ENCODE data around the gene BLNK. TPM values are rescaled to one million over a fixed set of nuclear protein-coding genes. Genes with fewer than 3 reads are reported as not detected.
"Not testable (repeated sequence)": the region's sequence is repeated elsewhere in the genome, so short reads cannot be mapped to it uniquely, and the experiment has no call there.

BLNK gene
- total RNA-seq, 4 donors from 2014 or later = 28.2 to 50.5 (median 35.9) TPM

DNA sequence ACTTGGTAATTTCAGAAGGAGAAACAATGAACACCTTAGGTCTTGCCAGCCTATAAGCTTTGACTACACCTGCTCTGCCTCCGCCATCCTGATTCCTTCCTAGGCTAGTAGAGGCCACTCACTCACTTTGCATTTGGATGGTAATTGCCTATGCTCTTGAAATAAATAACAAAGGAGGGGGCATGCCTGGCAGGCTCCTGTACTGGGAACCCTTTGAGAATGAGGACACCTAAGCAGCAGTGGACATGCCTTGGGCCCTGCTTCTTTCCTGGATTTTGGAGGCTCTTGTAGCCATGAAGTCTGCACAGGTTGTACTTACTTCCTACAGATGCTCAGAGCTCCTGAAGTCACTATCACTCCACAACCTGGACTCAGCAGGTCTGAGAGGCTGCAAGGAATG, 65.8 kb downstream of the BLNK start:
- no peak for DNase-seq
- peaks cover 0 to 95% (median 0%) of the 10 kb centered on the region in 3 donors for H3K36me3 ChIP-seq
- H3K4me3 ChIP-seq = no peak overlapping the region
- H3K27ac ChIP-seq = no peak overlapping the region
- intact Hi-C loops (cut with DNase I) = no loop called here
- no peaks in the 10 kb centered on the region for H3K4me1 ChIP-seq
- 92 to 100% methylated on average over 1 of the region's 1 CpG for WGBS, 2 donors
- H3K27me3 ChIP-seq = no peaks in the 10 kb centered on the region
- TF ChIP-seq, protein P1, sequence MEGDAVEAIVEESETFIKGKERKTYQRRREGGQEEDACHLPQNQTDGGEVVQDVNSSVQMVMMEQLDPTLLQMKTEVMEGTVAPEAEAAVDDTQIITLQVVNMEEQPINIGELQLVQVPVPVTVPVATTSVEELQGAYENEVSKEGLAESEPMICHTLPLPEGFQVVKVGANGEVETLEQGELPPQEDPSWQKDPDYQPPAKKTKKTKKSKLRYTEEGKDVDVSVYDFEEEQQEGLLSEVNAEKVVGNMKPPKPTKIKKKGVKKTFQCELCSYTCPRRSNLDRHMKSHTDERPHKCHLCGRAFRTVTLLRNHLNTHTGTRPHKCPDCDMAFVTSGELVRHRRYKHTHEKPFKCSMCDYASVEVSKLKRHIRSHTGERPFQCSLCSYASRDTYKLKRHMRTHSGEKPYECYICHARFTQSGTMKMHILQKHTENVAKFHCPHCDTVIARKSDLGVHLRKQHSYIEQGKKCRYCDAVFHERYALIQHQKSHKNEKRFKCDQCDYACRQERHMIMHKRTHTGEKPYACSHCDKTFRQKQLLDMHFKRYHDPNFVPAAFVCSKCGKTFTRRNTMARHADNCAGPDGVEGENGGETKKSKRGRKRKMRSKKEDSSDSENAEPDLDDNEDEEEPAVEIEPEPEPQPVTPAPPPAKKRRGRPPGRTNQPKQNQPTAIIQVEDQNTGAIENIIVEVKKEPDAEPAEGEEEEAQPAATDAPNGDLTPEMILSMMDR (IDR thresholded peaks at IDR 0.05) = no peak
- no peak for TF ChIP-seq POLR2A (IDR thresholded peaks at IDR 0.05)
- H3K9me3 ChIP-seq = no peaks in the 10 kb centered on the region

DNA sequence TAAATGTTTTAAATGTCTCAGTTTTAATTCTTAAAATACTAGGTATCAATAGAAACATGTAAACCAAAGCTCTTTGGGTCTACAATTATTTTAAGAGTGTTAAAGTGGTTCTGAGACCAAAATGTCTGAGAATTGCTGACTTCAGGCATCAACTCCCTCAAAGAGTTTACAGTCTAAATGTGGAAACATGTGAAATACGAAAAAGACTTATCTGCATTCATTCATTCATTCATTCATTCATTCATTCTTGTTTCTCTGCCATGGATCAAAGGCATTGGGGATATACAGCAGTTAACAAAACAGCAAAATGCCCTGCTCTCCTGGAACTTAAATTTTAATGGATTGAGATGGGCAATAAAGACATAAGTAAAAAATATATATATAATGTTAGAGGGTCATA, 69.8 kb downstream of the BLNK start:
- Histone ChIP-seq H3K9me3 (no peaks in the 10 kb centered on the region), H3K4me3 (no peak overlapping the region), H3K4me1 (no peaks in the 10 kb centered on the region), H3K27me3 (no peaks in the 10 kb centered on the region), H3K27ac (no peak overlapping the region), H3K36me3 (peaks cover 0 to 86% (median 0%) of the 10 kb centered on the region in 3 donors)
- TF ChIP-seq POLR2A (IDR thresholded peaks at IDR 0.05) = no peak
- TF ChIP-seq, protein P1 (IDR thresholded peaks at IDR 0.05) = no peak
- no peak for DNase-seq
- 88 to 95% methylated on average over 1 of the region's 1 CpG for WGBS, 2 donors
- intact Hi-C loops (cut with DNase I) = no loop called here

DNA sequence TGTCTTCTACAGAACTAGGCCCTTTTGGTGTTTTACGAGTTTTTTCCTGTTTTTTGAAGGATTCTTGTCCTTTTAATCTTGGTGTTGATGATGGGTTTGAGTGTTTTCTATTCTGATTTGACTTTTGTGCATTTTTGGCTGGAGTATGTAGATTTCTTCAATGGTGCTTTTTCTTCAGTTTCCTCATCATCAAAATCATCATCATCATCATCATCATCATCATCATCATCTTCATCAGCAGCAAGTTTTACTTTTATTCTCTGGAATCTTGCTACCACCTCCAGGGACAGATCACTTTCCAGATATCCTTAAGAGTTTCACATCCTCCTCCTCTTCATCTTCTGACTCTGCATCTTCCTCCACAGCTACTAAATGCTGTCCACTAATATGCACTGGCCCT, 81.9 kb downstream of the BLNK start:
- peaks cover 0 to 18% (median 0%) of the 10 kb centered on the region in 3 donors for H3K9me3 ChIP-seq
- H3K27ac ChIP-seq; DNase-seq; H3K4me1 ChIP-seq; H3K27me3 ChIP-seq; intact Hi-C loops (cut with DNase I); H3K4me3 ChIP-seq: not testable (repeated sequence)
- peaks cover 0 to 46% (median 0%) of the 10 kb centered on the region in 3 donors for H3K36me3 ChIP-seq
- WGBS, 2 donors = 62 to 69% methylated on average over 1 of the region's 1 CpG

DNA sequence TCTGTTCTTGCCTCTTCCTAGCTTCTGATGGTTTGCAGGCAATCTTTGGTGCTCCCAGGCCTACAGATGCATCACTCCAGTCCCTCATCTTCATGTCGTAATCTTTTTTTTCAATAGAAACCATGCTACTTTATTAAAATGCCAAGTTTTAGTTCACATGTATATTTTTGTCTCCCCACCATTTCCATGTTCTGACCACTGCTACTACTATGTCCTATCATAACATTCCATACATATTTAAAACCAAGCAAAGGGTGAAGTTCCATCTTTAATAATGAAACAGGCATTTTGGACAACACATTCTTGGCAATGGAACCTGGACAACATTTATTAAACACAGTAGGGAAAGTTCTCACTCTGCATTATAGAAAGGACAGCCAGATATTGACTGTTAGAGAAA, 82.5 kb downstream of the BLNK start:
- no peak overlapping the region for H3K4me3 ChIP-seq
- no peaks in the 10 kb centered on the region for H3K4me1 ChIP-seq
- TF ChIP-seq POLR2A (IDR thresholded peaks at IDR 0.05) = no peak
- TF ChIP-seq, protein P1 (IDR thresholded peaks at IDR 0.05) = no peak
- WGBS, 2 donors = 68 to 90% methylated on average over 1 of the region's 1 CpG
- peaks cover 0 to 22% (median 0%) of the 10 kb centered on the region in 3 donors for H3K9me3 ChIP-seq
- H3K36me3 ChIP-seq = peaks cover 0 to 40% (median 0%) of the 10 kb centered on the region in 3 donors
- no peaks in the 10 kb centered on the region for H3K27me3 ChIP-seq
- no peak for DNase-seq
- intact Hi-C loops (cut with DNase I) = no loop called here
- H3K27ac ChIP-seq = no peak overlapping the region

DNA sequence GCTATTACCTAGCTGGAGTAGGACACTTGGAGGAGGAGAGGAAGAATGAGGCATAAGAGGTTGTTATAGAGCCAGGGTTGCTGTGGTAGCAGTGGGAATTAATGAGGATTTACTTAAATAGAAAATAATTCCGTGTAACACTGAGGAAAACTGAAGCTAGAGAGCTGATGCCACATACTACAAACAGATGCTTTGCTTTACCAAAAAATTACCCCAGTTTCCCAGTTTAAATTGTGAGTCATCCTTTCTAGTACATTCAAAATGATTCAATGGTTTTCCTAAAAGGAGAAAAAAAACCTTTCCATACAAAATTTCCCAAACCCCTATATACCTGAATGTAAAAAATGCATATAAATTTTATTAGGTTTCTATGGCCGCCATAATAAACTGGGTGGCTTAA, 82.9 kb downstream of the BLNK start:
- peaks cover 0 to 26% (median 0%) of the 10 kb centered on the region in 3 donors for H3K9me3 ChIP-seq
- no peaks in the 10 kb centered on the region for H3K4me1 ChIP-seq
- no peak overlapping the region for H3K27ac ChIP-seq
- H3K4me3 ChIP-seq = no peak overlapping the region
- no peak for DNase-seq
- WGBS, 2 donors = 77 to 86% methylated on average over 2 of the region's 2 CpGs
- no peaks in the 10 kb centered on the region for H3K27me3 ChIP-seq
- H3K36me3 ChIP-seq = peaks cover 0 to 35% (median 0%) of the 10 kb centered on the region in 3 donors
- intact Hi-C loops (cut with DNase I) = no loop called here
- no peak for TF ChIP-seq POLR2A (IDR thresholded peaks at IDR 0.05)
- TF ChIP-seq, protein P1 (IDR thresholded peaks at IDR 0.05) = no peak

DNA sequence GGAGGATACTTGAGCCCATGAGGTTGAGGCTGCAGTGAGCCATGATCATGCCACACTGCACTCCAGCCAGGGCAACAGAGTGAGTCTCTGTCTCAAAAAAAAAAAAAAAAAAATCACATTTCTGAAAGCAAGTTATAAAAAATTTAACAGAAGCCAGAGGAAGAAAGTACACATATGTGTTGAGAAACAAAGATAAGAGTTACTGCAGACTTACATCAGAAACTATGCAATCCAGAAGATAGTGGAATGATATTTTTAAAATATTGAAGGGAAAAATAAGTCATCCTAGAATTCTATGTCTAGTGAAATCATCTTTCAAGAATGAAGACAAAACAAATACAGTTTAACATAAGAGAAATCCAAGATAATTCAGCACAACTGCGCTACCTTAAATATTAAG, 94.4 kb downstream of the BLNK start:
- no peak for DNase-seq
- Histone ChIP-seq H3K27me3 (no peaks in the 10 kb centered on the region), H3K4me1 (no peaks in the 10 kb centered on the region), H3K27ac (no peak overlapping the region), H3K36me3 (no peaks in the 10 kb centered on the region), H3K4me3 (no peak overlapping the region), H3K9me3 (peaks cover 0 to 39% (median 21%) of the 10 kb centered on the region in 3 donors)
- intact Hi-C loops (cut with DNase I) = no loop called here
- TF ChIP-seq, protein P1 (IDR thresholded peaks at IDR 0.05) = no peak
- TF ChIP-seq POLR2A (IDR thresholded peaks at IDR 0.05) = no peak
- 94 to 98% methylated on average over 1 of the region's 1 CpG for WGBS, 2 donors

Measured in esophagus squamous epithelium (tissue), 5 donors.